ENCODE measurements around the gene BRD3OS. TPM values are rescaled to one million over a fixed set of nuclear protein-coding genes. Genes with fewer than 3 reads are reported as not detected.

The BRD3OS gene
- total and polyA plus RNA-seq, 10 of the 15 experiments (the other 5 are each of a cell fraction or from before 2014, with no cell fraction given) = 2.1 to 13.7 (median 10.7) TPM

DNA sequence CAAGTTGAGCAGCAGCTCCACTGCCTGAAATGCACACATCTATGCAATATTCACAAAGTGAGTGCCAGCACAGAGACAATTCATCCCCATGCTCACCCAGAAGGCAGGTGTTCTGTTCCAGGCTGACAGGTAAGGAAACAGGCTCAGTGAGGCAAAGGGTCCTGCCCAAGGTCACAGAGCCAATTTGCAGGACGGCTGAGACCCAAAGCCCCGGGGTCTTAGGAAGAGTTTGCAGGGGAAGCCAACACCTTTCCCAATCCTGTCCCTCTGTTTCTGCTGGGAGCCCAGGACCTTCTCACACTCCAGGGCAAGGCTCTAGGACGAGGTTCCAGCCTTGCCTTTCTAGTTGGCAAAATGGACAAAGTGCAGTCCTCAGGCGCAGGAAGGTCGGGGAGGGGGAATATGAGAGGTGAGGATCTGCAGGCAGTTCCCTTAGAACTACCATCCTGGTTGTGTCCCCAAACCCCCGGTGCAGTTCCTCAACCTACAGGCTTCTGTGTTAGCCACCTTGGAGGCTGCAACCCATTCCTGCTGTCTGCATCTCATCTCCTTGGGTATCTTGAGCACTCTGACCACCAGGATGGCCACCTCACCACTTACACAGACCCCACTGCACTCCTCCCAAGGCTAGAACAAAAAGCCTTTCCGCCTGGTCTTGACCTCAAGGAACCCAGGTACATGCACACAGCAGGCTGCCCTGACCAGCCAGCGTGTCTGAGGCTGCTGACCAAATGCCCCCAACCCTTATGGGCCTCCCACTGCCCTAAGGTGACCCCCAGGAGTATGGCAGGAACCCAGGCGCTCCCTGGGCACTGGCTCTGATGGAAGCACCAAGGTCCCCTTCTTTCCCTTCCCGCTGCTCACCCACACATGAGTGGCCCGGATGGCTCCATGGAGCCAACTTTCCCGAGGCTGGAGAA is 44.5 kb downstream of the BRD3OS start:
- Histone ChIP-seq H3K9me3 (replicated peaks; ENCODE audit: control insufficient read depth, insufficient read depth, low read length) (no peaks in the 10 kb centered on the region), H3K27me3 (replicated peaks in 1 of 2; ENCODE audit: control insufficient read depth in 2 of 2, insufficient read depth in 2 of 2, low read length in 1 of 2) (peaks cover 3% of the 10 kb centered on the region in 2 experiments; a peak in 2 of 4 replicates), H2AFZ (ENCODE audit: control insufficient read depth, low read depth, low read length) (no peak overlapping the region), H3K9ac (ENCODE audit: control insufficient read depth, insufficient read depth, low read length) (no peak overlapping the region), H3K4me2 (ENCODE audit: control insufficient read depth, insufficient read depth) (no peak overlapping the region), H3K27ac (ENCODE audit: control insufficient read depth, insufficient read depth) (no peak overlapping the region), H3K36me3 (ENCODE audit: control insufficient read depth in 2 of 2, insufficient read depth in 2 of 2, low read length in 1 of 2) (no peaks in the 10 kb centered on the region), H3K4me1 (ENCODE audit: control insufficient read depth, insufficient read depth, low read length) (0 out of 2 replicates have a peak, but pooled peaks cover 3% of the 10 kb centered on the region), H3K4me3 (no peak overlapping the region; the same call in 1 of the 2 replicates), H3K79me2 (ENCODE audit: control insufficient read depth, insufficient read depth, low read length) (peaks cover 18% of the 10 kb centered on the region), H4K20me1 (ENCODE audit: control insufficient read depth, insufficient read depth) (peaks cover 2% of the 10 kb centered on the region)
- ATAC-seq (no peak), DNase-seq (ENCODE audit: low read depth, low spot score) (no peak), FAIRE-seq (no peak)
- in situ Hi-C loops (cut with MboI) (no loop called here), intact Hi-C loops (cut with micrococcal nuclease; ENCODE audit: unreplicated experiment) (no loop called here)
- ChIA-PET SMC1A (ENCODE audit: uncharacterized antibody, unreplicated experiment) (no interaction called here), RAD21 (ENCODE audit: unreplicated experiment) (no interaction called here), POLR2A (no interaction called here), CTCF (no interaction called here)
- no TSS peak for BruUV-seq (replicated peaks)
- 41% methylated on average over 12 of the region's 12 CpGs for WGBS (ENCODE audit: insufficient coverage, insufficient replicate concordance, low lambda C conversion rate, missing lambda C conversion rate)
- TF ChIP-seq NRF1 (conservative IDR thresholded peaks at IDR 0.05; ENCODE audit: low read depth, low read length) (no peak), CTCF (IDR thresholded peaks at IDR 0.05 in 2 of 3, conservative IDR thresholded peaks at IDR 0.05 in 1 of 3; ENCODE audit: control insufficient read depth in 2 of 3, extremely low read depth in 1 of 3, insufficient read depth in 1 of 3, low read depth in 3 of 3, low read length in 3 of 3) (no peak), MXI1 (IDR thresholded peaks at IDR 0.05; ENCODE audit: low read depth, low read length) (no peak), BRCA1 (IDR thresholded peaks at IDR 0.05; ENCODE audit: low read depth, low read length) (no peak), KDM1A (IDR thresholded peaks at IDR 0.05; ENCODE audit: borderline replicate concordance) (no peak), RBBP5 (conservative IDR thresholded peaks at IDR 0.05) (no peak), ZNF622 (IDR thresholded peaks at IDR 0.05) (no peak), DPF2 (IDR thresholded peaks at IDR 0.05) (no peak)
- TF ChIP-seq, protein P1, sequence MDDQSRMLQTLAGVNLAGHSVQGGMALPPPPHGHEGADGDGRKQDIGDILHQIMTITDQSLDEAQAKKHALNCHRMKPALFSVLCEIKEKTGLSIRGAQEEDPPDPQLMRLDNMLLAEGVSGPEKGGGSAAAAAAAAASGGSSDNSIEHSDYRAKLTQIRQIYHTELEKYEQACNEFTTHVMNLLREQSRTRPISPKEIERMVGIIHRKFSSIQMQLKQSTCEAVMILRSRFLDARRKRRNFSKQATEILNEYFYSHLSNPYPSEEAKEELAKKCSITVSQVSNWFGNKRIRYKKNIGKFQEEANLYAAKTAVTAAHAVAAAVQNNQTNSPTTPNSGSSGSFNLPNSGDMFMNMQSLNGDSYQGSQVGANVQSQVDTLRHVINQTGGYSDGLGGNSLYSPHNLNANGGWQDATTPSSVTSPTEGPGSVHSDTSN (IDR thresholded peaks at IDR 0.05; ENCODE audit: insufficient replicate concordance, low read depth, low read length) = no peak

All from GM12878 (cell line).